ENCODE data around the gene ETV1.

Gene ETV1

GRCh38 chr7:13851736-13852135, 137.7 kb downstream of the ETV1 start:
- Histone ChIP-seq H3K9me3 (ENCODE audit: insufficient read depth, low read depth, low read length) (no peaks in the 10 kb centered on the region), H3K9ac (ENCODE audit: low read depth, low read length, poor library complexity, severe bottlenecking) (no peak overlapping the region), H2AFZ (ENCODE audit: low read length) (no peak overlapping the region), H3K4me2 (ENCODE audit: low read depth, low read length, poor library complexity, severe bottlenecking) (no peak overlapping the region), H4K20me1 (ENCODE audit: insufficient read depth, low read length, poor library complexity, severe bottlenecking) (no peaks in the 10 kb centered on the region), H3K9me2 (replicated peaks; ENCODE audit: low read depth, low read length) (no peaks in the 10 kb centered on the region), H3K36me3 (ENCODE audit: insufficient read depth, low read length) (no peaks in the 10 kb centered on the region), H3K27me3 (ENCODE audit: insufficient read depth, low read length, poor library complexity, severe bottlenecking) (peaks cover 32% of the 10 kb centered on the region), H3K4me3 (ENCODE audit: low read length, poor library complexity, severe bottlenecking) (no peak overlapping the region), H3K4me1 (ENCODE audit: insufficient read depth, low read length, poor library complexity, severe bottlenecking) (peaks cover 22% of the 10 kb centered on the region), H3K79me2 (ENCODE audit: insufficient read depth, low read length) (no peaks in the 10 kb centered on the region), H3F3A (ENCODE audit: low read depth) (peaks cover 6% of the 10 kb centered on the region; the same call in 1 of the 2 replicates)
- TF ChIP-seq, protein P1, sequence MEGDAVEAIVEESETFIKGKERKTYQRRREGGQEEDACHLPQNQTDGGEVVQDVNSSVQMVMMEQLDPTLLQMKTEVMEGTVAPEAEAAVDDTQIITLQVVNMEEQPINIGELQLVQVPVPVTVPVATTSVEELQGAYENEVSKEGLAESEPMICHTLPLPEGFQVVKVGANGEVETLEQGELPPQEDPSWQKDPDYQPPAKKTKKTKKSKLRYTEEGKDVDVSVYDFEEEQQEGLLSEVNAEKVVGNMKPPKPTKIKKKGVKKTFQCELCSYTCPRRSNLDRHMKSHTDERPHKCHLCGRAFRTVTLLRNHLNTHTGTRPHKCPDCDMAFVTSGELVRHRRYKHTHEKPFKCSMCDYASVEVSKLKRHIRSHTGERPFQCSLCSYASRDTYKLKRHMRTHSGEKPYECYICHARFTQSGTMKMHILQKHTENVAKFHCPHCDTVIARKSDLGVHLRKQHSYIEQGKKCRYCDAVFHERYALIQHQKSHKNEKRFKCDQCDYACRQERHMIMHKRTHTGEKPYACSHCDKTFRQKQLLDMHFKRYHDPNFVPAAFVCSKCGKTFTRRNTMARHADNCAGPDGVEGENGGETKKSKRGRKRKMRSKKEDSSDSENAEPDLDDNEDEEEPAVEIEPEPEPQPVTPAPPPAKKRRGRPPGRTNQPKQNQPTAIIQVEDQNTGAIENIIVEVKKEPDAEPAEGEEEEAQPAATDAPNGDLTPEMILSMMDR (conservative IDR thresholded peaks at IDR 0.05; ENCODE audit: low read length), result no peak
- TF ChIP-seq EZH2phosphoT487 (IDR thresholded peaks at IDR 0.05; ENCODE audit: borderline replicate concordance), result no peak

DNA sequence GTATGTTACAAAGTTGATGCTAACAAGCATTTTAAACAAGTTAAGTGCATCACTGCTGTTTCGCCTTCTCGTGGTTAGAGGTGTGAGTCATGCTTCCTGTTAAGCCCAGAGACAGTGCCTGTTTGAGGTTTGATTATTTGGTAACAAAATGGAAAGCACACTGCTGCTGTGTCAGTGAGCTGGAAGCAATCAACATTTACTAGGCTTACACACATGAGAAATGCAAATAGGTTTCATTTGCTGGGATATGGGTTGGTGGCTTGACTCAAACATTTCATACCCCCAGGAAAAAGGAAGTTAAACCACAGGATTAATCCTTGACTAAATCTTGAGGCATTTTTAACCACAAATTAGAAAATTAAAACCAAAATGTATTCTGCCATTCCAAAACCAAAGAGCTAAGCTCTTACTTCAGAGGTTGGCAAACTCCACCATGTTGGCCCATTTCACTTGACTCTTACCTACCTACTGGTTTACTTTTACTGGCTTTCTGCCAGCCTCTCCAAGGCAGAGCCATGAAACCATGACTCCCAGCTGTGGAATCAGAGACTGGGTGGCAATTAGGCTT, 139.2 kb downstream of the ETV1 start:
- Histone ChIP-seq H3K36me3 (ENCODE audit: insufficient read depth, low read length) (no peaks in the 10 kb centered on the region), H3K9me3 (ENCODE audit: insufficient read depth, low read depth, low read length) (no peaks in the 10 kb centered on the region), H3K79me2 (ENCODE audit: insufficient read depth, low read length) (no peaks in the 10 kb centered on the region), H3K9ac (ENCODE audit: low read depth, low read length, poor library complexity, severe bottlenecking) (no peak overlapping the region), H3K27me3 (ENCODE audit: insufficient read depth, low read length, poor library complexity, severe bottlenecking) (peaks cover 32% of the 10 kb centered on the region), H4K20me1 (ENCODE audit: insufficient read depth, low read length, poor library complexity, severe bottlenecking) (no peaks in the 10 kb centered on the region), H3K9me2 (replicated peaks; ENCODE audit: low read depth, low read length) (no peaks in the 10 kb centered on the region), H3K4me1 (ENCODE audit: insufficient read depth, low read length, poor library complexity, severe bottlenecking) (peaks cover 22% of the 10 kb centered on the region), H3F3A (ENCODE audit: low read depth) (peaks cover 6% of the 10 kb centered on the region; the same call in 1 of the 2 replicates), H2AFZ (ENCODE audit: low read length) (no peak overlapping the region), H3K4me2 (ENCODE audit: low read depth, low read length, poor library complexity, severe bottlenecking) (peak overlapping the region; percentile 57), H3K4me3 (ENCODE audit: low read length, poor library complexity, severe bottlenecking) (peak overlapping the region; percentile 32)
- TF ChIP-seq, protein P1 (conservative IDR thresholded peaks at IDR 0.05; ENCODE audit: low read length), result no peak
- TF ChIP-seq EZH2phosphoT487 (IDR thresholded peaks at IDR 0.05; ENCODE audit: borderline replicate concordance), result peak; percentile 11; the same call in 1 of the 2 replicates

GRCh38 chr7:13849163-13849892, 140.1 kb downstream of the ETV1 start:
- Histone ChIP-seq H3K79me2 (ENCODE audit: insufficient read depth, low read length) (no peaks in the 10 kb centered on the region), H3K9ac (ENCODE audit: low read depth, low read length, poor library complexity, severe bottlenecking) (no peak overlapping the region), H3K4me3 (ENCODE audit: low read length, poor library complexity, severe bottlenecking) (no peak overlapping the region), H3K4me1 (ENCODE audit: insufficient read depth, low read length, poor library complexity, severe bottlenecking) (peaks cover 22% of the 10 kb centered on the region), H3K36me3 (ENCODE audit: insufficient read depth, low read length) (no peaks in the 10 kb centered on the region), H2AFZ (ENCODE audit: low read length) (no peak overlapping the region), H4K20me1 (ENCODE audit: insufficient read depth, low read length, poor library complexity, severe bottlenecking) (no peaks in the 10 kb centered on the region), H3K4me2 (ENCODE audit: low read depth, low read length, poor library complexity, severe bottlenecking) (peak overlapping the region; percentile 57), H3F3A (ENCODE audit: low read depth) (peaks cover 6% of the 10 kb centered on the region; the same call in 1 of the 2 replicates), H3K27me3 (ENCODE audit: insufficient read depth, low read length, poor library complexity, severe bottlenecking) (peaks cover 29% of the 10 kb centered on the region), H3K9me2 (replicated peaks; ENCODE audit: low read depth, low read length) (no peaks in the 10 kb centered on the region), H3K9me3 (ENCODE audit: insufficient read depth, low read depth, low read length) (no peaks in the 10 kb centered on the region)
- TF ChIP-seq EZH2phosphoT487 (IDR thresholded peaks at IDR 0.05; ENCODE audit: borderline replicate concordance), result no peak
- TF ChIP-seq, protein P1 (conservative IDR thresholded peaks at IDR 0.05; ENCODE audit: low read length), result no peak
